GM18861 (cell line): ENCODE data around the gene PSAT1.

ENCODE experiments used
- ATAC-seq: cut with Tn5 transposase; IDR thresholded peaks from one replicate; pipeline ENCODE4 v1.9.1; 2021; ENCODE audit not compliant: unreplicated experiment

The PSAT1 gene

DNA sequence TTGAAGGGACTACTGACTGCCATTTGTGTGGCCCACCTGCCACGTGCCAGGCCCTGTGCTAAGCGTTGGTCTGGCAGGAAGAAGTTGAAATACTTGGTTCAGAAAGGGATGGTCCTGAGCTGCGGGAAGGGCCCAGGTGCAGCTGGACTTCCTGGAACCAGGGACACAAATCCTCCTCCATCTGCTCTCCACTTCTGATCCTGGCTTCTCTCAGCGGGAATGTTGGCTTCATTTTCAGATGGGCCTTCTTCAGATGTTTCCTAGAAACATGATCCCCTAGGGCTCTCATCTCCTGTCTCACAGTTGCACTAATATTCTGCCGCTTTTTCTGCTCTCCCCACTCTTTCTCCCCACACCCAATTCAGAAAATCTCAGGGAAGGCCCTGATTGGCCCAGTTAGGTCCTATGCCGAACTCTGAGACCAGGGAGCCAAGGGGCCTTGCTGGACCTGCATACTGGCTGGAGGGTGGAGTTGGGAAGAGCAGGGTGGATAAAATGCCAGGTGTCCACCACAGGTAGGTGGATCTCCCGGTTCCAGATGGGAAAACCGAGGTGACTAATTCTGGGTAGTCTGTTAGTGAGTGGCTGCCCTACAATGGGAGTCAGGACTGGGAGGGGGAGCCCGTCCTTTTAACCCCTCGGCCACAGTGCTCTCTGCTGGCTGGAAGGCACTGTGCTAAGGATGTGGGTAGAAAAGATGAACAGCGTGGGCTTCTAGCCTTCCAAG lies 19.4 kb downstream of the PSAT1 start:
- ATAC-seq: no peak

DNA sequence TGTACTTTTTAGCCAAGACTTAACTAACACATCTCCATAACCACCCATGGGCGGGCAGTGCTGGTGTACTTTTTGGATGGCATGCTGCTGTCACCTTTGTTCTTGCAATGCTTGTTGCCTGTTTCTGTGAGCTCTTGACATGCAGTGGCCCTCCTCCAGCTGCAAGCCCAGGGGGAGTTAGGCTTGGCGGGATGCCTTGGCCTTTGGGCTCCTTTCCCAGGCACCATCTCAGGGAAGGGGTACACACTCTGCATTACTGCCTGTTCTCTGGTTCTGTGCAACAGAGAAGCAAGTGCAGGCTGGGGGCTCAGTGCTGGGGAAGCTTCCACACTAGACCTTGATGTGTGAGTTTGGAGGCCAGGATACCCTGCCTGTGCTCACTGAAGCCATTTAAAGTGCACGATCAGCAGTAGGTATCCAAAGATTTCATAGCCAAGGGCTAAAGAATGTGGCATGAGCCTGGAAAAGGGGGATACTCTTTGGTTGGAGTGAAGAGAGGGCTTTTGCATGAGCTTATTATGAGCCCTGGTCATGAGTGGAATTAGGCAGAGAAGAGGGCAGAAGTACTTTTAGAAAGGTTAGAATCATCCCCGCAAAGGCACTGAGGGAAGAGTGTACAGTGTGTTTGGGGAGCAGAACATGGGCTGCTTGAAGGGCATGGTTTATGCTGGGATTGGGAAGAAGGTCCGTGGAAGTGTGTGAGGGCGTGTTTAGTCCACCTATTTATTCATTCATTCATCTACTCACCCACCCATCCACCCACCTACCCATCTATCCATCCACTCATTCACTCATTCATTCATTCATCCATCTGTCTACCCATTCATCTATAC lies 22.5 kb downstream of the PSAT1 start:
- ATAC-seq: no peak

DNA sequence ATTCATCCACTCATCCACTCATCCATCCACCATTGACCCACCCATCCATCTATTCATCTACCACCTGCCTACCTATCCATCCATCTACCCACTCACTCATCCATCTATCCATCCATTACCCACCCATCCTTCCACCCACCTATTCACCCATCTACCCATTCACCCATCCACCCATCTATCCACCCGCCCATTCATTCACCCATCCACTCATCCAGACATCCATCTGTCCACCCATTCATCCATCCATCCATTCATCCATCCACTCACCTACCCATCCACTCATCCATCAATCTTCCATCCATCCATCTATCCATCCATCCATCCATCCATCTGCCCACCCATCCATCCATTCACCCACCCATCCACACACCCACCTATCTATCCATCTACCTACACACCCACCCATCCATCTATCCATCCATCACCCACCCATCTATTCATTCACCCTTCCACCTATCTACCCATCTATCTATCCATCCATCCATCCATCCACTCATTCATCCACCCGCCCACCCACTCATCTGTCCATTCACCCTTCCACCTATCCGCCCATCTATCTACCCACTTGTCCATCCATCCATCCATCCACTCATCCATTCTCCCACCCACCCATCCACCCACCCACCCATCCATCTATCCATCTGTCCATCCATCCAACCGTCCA lies 23.2 kb downstream of the PSAT1 start:
- ATAC-seq: no peak

DNA sequence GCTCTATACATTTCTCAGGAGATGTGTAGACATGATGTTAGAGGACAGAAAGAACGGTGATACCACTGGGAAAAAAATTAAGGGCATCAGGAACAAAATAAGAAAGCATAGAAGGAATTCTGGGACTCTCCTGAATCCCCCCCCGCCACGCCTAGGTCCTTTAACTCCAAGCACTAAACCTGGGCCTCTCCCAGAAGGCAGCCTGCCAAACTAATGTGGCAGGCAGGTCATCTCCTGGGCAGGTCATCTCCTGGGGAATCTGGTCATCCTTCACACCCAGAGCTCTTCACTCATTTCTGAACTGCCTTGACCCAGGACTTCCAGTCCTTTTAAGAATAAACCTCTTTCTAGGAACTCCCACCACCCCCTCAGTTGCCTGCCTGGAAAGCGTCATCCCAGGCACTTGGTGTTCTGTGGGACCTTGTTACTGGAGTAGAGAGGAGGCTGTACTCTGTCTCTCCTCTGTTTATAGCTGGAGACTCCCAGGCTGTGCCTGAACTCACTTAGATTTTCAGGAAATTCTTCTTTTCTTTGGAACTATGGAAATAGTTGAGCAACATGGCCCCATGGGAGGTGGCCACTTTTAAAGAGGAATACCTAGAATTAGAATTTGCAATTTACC lies 24.1 kb downstream of the PSAT1 start:
- no peak for ATAC-seq

DNA sequence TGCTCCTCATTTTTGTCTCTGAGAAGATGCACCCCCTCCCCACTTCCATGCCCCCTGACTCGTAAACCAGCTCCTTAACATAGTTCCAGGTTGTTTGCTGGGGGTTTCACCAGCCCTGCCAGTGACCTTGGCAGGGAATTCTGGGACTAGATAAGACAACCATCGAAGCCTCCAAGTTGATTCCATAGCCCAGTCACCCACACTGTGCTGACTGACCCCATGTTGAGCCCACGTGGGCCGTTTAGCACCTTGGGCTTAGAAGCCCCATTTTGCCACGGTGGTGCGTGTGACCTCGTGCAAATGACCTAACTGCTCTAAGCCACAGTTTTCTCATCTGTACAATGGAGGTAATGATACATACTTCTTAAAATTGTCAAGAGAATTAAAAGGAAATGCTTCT lies 24.6 kb downstream of the PSAT1 start:
- ATAC-seq: no peak

DNA sequence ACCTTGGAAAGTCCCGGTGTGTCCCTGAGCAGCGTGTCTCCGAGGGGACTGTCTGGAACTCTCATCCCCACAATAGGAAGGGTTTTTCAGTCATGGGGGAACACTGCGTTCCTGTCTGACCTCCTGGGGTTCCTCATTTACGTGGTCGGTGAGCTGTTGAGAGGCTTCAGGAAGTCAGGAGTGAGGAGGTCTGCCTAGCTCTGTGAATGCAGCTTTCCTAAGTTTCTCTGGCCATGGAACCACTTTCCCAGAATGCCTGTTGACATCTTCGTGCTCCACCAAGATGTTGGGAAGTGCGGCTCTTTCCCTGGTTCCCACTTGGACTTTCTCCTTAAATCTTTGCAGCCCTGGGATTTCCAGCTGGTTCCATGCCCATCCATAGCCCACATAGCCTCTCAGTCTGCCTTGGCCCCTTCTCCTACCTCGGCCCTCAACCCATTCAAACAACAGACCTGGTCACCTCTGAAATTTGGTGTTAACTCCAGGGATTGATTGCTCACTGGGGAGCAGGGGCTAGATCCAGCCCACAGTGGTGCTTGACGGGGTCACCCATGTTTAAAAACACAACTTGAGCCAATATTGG lies 27.2 kb downstream of the PSAT1 start:
- no peak for ATAC-seq

DNA sequence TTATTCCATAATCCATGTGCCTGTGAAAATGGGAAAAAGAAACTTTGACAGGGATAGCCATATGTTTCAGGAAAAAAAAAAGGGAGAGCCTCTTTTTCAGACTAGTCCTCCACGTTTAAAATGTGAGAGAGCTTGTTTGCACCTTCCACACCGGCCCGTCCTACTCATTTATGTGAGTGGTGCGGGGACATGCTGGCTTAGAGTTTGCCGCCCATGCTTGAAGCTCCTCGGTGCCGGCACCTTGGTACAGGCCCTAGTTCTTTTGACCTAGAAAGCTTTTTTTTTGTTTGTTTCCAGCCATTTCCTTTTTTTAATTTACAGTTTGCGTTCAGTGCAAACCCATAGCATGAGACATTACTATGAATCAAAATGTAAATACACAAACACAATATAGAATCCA lies 27.8 kb downstream of the PSAT1 start:
- no peak for ATAC-seq

DNA sequence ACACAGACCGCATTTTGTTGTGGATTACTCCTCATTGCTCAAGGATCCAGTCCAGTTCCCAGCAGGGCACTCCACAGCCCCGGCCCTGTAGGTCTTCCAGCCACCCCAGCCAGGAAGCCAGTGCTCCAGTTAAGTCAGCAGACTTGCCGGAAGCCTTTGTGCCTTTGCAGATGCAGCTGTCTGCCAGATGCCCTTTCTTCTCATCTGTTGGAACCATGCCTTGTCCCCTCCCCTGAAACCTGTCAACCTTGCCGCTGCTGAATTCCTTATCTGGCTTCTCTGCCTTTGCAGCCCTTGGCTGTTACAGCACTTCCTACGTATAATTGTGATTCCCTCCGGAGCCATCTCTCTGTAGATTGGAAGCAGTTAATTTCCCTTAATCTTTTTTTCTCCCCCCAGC lies 28.4 kb downstream of the PSAT1 start:
- ATAC-seq: no peak

DNA sequence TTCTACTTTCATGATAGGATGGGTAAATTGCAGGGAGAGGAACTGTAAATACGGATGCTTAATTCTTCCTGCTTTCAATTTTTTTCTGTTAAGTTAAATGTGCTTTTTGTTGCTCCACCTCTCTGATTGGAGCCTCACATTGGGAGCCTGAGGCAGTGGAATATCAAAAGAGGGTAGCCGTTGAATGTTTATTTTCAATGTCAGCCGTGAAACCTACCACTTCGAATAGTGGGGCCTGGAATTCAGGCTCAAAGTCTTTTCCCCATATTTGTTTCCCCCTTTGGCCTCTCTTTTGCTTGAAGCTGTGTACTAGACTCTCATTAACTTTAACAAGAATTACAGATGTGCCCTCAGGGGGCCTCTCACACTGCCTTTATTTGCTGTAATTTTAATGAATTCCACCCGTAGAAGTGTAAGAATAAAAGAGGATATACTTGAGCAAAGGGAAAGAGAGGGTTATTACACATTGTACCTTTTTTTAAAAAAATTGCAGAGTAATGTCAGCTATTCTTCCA lies 29.0 kb downstream of the PSAT1 start:
- no peak for ATAC-seq

DNA sequence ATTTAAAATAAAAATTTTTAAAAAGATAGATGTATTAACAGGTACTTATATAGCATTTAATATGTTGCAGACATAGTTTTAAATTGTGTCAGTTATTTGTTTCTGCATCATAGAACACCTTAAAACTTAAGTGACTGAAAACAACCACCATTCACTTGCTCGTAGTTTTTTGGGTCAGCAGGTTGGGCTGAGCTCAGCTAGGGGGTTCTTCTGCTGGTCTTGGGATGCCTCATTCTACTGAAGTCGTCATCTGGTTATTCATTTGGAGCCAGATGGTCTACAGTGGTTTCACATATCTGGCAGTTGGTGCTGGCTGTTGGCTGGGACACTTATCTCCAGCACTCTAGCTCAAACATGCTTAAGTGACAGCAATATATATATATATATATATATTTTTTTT lies 29.6 kb downstream of the PSAT1 start:
- ATAC-seq: no peak

DNA sequence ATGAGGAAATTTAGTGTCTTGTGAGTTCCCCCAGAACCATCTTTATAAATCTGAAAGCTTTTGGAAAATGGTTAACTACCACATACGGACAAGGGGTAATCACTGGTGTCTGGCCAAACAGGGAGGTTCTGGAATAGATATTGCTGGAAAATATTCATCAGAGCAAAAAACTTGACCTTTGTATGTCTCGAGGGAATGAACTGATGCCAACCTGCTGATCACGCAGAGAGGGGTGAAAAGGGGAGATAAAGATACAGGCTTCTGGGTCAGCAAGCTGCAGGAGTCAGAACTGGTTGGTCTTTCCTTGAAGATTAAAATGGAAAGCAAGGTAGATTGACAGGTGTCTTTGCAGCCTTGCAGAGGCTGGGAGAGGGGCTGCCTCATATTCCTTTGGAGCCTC lies 35.5 kb downstream of the PSAT1 start:
- ATAC-seq: no peak

DNA sequence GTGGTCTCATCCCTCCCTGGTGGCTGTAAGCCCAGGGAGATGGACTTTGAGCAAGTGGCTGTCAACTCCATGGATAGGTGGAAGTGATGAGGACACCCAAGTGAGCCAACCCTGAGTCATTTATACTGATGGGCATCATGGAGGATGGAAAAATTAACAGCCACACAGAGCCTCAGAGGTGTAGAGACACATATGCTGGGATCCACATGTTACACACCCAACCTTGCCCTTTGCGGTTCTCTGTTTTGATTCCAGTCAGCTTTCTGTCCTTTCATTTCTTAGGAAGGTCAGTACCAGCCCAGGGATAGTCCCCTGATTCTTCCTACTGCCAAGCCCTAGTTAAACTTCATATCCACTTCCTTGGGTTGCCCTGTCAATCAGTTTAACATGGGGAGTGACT lies 51.9 kb downstream of the PSAT1 start:
- no peak for ATAC-seq

DNA sequence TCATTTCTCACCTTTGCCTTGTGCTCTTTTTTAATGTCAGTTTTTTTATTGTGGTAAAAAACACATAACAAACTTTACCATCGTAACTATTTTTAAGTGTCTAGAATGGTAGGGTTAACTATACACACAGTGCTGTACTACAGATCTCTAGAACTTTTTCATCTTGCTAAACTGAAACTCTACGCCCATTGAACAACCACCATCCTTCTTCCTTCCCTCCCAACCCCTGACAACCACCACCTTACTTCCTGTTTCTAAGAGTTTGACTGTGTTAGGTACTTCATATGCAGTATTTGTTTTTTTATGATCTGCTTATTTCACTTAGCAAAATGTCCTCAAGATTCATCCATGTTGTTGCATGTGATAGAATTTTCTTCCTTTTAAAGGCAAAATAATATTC lies 54.9 kb downstream of the PSAT1 start:
- no peak for ATAC-seq

DNA sequence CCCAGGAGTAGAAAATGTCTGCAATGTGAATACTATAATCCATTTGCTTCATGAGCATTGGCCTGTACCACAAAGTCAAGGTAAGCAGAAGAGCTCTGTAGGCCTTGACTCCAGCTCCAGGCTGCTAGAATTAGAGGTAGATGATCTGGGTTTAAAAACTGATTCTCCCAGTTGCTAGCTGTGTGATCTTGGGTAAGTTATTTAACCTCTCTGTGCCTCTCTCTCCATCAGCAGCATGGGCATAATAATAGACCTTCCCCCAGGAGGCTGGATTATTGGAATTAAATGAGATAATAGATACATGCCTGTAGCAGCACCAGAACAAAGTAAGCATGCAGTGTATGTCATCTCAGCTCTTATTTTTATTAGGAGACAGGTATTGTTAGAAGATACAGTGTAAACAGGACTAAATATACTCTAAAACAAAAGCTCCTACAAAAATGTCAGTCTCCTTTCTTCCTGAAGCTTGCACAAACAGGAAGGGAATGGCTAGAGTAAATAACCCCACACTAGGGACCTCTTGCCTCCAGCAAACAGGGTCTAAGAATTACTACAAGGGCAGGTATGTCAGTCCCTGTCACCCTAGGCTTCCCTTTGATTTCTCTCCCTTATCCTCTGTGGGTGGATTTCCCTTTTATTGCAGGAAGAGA lies 57.5 kb downstream of the PSAT1 start:
- no peak for ATAC-seq

DNA sequence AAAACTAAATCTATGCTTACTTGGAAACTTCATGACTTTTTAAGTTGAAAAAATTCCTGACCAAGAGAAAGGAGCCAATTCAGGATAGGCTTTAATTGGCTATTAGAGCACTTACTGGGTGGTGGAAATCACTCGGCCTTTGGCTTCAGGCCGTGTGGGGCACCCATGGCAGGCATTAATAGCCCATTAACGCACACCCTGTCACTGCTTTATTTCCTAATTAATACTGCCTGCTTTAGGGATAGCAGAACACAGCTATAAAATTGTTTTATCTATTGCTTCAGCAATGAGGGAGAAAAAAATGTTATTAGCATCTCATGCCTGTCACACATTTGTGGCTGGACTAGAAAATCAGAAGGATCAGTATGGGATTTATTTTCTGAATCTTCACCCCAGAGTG lies 58.1 kb downstream of the PSAT1 start:
- no peak for ATAC-seq

DNA sequence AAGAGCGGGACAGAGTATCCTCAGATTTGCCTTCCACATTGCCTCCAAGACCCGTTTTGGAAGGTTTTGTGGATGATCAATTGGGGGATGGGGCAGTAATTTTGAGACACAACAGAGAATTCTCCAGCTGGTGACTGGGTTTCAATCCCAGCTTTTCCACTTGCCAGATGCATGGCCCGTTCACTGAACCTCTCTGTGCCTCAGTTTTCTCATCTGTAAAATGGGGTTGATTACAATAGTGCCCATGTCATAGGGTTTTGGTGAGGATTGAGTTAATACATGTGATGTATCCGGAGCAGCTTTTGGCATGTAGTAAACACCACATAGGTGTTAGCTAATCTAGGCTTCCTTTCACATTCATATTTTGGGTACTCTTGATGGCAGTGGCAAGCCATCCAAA lies 59.7 kb downstream of the PSAT1 start:
- ATAC-seq: no peak

DNA sequence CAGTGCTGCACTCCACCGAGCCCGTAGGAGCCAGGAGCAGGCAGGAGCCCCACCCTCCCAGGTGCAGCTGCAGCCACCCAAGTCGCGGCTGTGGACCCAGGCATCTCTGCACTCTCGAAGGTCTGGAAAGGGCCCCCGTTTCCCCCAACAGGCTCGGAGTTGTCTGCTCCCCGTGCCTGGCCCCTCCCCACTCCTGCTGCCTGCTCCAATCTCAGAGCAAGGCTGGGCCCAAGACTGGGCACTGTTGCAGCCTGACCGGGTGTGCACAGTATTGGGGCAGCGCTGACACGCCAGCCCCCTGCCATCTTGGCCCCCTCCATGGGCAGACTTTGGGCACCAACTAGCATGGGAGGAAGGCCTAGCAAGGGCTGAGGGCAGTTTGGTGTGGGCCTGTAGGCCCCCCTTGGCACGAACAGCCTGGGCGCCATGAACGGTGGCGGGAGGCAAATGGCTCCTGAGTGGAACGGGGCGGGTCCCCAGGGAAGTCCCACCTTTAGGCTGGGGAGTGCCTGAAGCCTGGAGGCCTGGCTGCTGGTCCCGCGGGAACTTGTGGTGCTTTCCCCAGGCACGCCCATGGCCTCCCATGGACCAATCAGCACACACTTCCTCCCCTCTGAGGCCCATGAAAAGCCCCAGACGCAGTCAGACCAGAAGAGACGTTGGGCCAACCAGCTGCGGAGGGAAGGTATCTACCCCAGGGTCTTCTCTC lies 60.4 kb downstream of the PSAT1 start:
- ATAC-seq: peak; percentile 73

DNA sequence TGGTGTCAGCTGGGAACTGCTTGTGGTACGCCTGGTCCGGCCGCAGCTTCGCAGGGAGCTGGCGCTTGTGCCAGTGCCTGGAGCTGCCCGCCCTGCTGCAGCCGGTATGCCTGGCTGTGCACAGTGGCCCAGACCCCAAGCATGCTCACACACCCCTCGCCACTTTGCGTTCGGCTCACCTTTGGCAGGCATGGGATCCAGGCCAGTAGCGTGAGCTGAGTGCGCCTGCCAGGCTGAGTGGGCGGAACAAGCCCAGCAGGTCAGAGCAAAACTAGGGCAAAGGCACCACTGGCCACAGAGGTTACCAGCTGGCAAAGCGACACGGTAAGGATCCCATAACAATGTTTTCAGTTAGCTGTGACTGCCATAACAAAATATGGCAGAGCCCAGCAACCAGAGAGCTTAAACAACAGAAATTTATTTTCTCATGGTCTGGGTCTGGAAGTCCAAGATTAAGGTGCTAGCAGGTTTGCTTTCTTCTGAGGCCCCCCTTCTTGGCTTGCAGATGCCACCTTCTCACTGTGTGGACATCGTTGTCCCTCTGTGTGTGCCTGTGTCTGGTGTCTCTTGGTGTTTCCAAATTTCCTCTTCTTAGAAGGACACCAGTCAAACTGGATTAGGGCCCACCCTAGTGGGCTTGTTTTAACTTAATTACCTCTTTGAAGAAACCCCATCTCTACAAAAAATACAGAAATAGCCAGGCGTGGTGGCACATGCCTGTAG lies 61.6 kb downstream of the PSAT1 start:
- no peak for ATAC-seq

DNA sequence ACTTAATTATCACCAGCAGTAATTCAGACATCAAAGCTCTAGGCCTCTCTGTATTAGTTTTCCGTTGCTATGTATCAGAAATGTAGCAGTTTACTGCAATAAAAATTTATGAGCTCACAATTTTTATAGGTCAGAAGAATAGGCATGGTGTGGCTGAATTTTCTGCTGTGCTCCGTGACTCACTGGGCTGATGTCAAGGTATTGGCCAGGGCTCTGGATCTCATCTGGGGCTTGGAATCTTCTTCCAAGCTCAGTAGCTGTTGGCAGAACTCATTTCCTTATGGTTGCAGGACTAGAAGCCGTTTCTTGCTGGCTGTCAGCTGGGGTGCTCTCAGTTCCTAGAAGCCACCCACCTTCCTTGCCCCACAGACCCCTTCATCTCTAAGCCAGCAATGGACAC lies 66.3 kb downstream of the PSAT1 start:
- ATAC-seq: no peak
